ENCODE measurements around the gene CHST7. TPM values are rescaled to one million over a fixed set of nuclear protein-coding genes. Genes with fewer than 3 reads are reported as not detected.

Gene CHST7
- total RNA-seq, 1 experiment from 2014 or later: 17.1 TPM

DNA sequence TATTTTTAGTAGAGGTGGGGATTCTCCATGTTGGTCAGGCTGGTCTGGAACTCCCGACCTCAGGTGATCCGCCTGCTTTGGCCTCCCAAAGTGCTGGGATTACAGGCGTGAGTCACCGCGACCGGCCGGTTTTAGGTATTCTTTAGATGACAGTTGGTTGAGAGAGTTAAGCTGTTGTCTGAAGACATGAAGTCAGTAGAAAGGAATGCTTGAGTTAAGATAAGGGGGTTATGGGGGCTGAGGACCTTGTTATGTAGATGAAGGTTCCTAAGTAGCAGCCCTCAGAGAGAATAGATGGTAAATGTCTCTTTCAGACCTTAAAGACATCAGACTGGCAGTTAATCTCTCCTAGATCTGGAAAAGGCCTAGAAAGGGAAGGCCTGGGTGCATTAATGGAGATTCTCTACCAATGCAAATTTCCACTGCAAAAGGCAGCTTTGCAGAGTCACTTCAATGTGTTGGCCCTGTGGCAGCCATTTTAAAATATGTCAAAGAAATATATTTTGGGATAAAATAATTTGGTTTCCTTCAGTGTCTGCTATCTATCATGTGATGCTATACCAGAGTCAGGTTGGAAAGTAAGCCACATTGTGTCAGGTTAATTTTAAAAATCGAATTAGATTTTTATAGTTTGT lies 22.0 kb upstream of the CHST7 start:
- Histone ChIP-seq H3K14ac (ENCODE audit: insufficient read depth, low read length) (no peak overlapping the region), H2BK12ac (ENCODE audit: insufficient read length, low read depth, low read length) (no peak overlapping the region), H2BK5ac (ENCODE audit: insufficient read length, low read length) (no peak overlapping the region), H3K27ac (ENCODE audit: insufficient read length, low read depth, low read length) (peak overlapping the region; percentile 71), H2BK20ac (ENCODE audit: low read depth, low read length, poor library complexity, severe bottlenecking) (no peak overlapping the region), H4K91ac (ENCODE audit: insufficient read length, low read depth, low read length) (no peak overlapping the region), H2BK15ac (ENCODE audit: low read depth, low read length) (no peak overlapping the region), H4K20me1 (ENCODE audit: control insufficient read depth, insufficient read depth, insufficient read length) (no peaks in the 10 kb centered on the region), H3K23me2 (ENCODE audit: insufficient read length, low read depth, low read length, poor library complexity, severe bottlenecking) (no peaks in the 10 kb centered on the region), H2BK120ac (ENCODE audit: low read depth, low read length, poor library complexity, severe bottlenecking) (no peak overlapping the region), H4K8ac (replicated peaks; ENCODE audit: insufficient read length, low read depth, low read length) (no peak overlapping the region), H3K18ac (ENCODE audit: insufficient read length, low read depth, low read length) (no peak overlapping the region), H3K56ac (ENCODE audit: insufficient read length, low read depth, low read length) (no peak overlapping the region), H4K5ac (ENCODE audit: insufficient read length, low read depth, low read length) (no peak overlapping the region), H3K4me1 (ENCODE audit: insufficient read depth, low read length) (no peaks in the 10 kb centered on the region), H2AFZ (ENCODE audit: low read length) (no peak overlapping the region), H3K27me3 (ENCODE audit: insufficient read depth, low read length) (no peaks in the 10 kb centered on the region), H3K4ac (ENCODE audit: low read depth, low read length) (no peak overlapping the region; the same call in 1 of the 2 replicates), H3K9ac (ENCODE audit: extremely low read depth, insufficient read length, low read length) (no peak overlapping the region), H3K79me1 (ENCODE audit: insufficient read depth, low read depth, low read length, poor library complexity, severe bottlenecking) (no peaks in the 10 kb centered on the region), H3K23ac (ENCODE audit: insufficient read length, low read depth, low read length) (no peak overlapping the region), H3K4me2 (ENCODE audit: insufficient read depth, insufficient read length, low read length) (no peak overlapping the region), H3K9me3 (ENCODE audit: control insufficient read depth, low read depth, low read length) (peaks cover 10% of the 10 kb centered on the region), H2AK5ac (ENCODE audit: insufficient read length, low read length) (no peak overlapping the region), H3K79me2 (ENCODE audit: insufficient read depth, low read length) (peaks cover 3% of the 10 kb centered on the region; the same call in 1 of the 2 replicates), H3T11ph (ENCODE audit: low read length) (no peak overlapping the region)
- Mint-ChIP-seq H3K27ac (peak overlapping the region; percentile 74 to 98 (median 91)), H3K27me3 (ENCODE audit: low read depth) (no peaks in the 10 kb centered on the region), H3K9me3 (peaks cover 64 to 67% of the 10 kb centered on the region in 2 experiments), H3K36me3 (ENCODE audit: insufficient read depth in 1 of 3, low read depth in 3 of 3) (peaks cover 42 to 48% (median 43%) of the 10 kb centered on the region in 3 experiments), H3K4me1 (peaks cover 16 to 20% of the 10 kb centered on the region in 2 experiments), H3K4me3 (no peak overlapping the region; a peak in 1 of 5 replicates)
- DNase-seq: peak; percentile 68
- TF ChIP-seq, protein P1, sequence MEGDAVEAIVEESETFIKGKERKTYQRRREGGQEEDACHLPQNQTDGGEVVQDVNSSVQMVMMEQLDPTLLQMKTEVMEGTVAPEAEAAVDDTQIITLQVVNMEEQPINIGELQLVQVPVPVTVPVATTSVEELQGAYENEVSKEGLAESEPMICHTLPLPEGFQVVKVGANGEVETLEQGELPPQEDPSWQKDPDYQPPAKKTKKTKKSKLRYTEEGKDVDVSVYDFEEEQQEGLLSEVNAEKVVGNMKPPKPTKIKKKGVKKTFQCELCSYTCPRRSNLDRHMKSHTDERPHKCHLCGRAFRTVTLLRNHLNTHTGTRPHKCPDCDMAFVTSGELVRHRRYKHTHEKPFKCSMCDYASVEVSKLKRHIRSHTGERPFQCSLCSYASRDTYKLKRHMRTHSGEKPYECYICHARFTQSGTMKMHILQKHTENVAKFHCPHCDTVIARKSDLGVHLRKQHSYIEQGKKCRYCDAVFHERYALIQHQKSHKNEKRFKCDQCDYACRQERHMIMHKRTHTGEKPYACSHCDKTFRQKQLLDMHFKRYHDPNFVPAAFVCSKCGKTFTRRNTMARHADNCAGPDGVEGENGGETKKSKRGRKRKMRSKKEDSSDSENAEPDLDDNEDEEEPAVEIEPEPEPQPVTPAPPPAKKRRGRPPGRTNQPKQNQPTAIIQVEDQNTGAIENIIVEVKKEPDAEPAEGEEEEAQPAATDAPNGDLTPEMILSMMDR (conservative IDR thresholded peaks at IDR 0.05): no peak
- WGBS (ENCODE audit: extremely low coverage, insufficient read length, low lambda C conversion rate): no CpG with 5 or more reads among the region's 8 CpGs

Data from H9 (cell line).